GM21825 (cell line): ENCODE measurements around the gene CHRNE.
"Not testable (repeated sequence)": the region's sequence is repeated elsewhere in the genome, so short reads cannot be mapped to it uniquely, and the experiment has no call there.

Source experiments
- ATAC-seq: cut with Tn5 transposase; IDR thresholded peaks from one replicate; pipeline ENCODE4 v1.9.1; 2021; ENCODE audit warnings: mild to moderate bottlenecking, moderate library complexity; ENCODE audit not compliant: unreplicated experiment

CHRNE gene

GRCh38 chr17:4908301-4908700, 5.4 kb upstream of the CHRNE start:
- ATAC-seq, result no peak

GRCh38 chr17:4906642-4907041, 3.7 kb upstream of the CHRNE start:
- ATAC-seq, result not testable (repeated sequence)

- no peak for ATAC-seq
Observed at GRCh38 chr17:4902540-4902939, 358 bp downstream of the CHRNE start.

- no peak for ATAC-seq
Observed at GRCh38 chr17:4901648-4902344, 1.1 kb downstream of the CHRNE start.

- ATAC-seq, result no peak
Observed at GRCh38 chr17:4901108-4901647, 1.7 kb downstream of the CHRNE start.

GRCh38 chr17:4900231-4901107, 2.4 kb downstream of the CHRNE start:
- no peak for ATAC-seq

GRCh38 chr17:4899341-4900230, 3.3 kb downstream of the CHRNE start, which contains the start of gene C17orf107:
C17orf107 (plus strand) TSS chr17:4899536; CDS start chr17:4899763, 227 bp downstream.
- no peak for ATAC-seq

- ATAC-seq, result no peak
Observed at GRCh38 chr17:4898927-4899326, 4.0 kb downstream of the CHRNE start.

GRCh38 chr17:4898351-4898750, 4.5 kb downstream of the CHRNE start:
- ATAC-seq, result no peak

- no peak for ATAC-seq
Observed at GRCh38 chr17:4897785-4898184, 5.1 kb downstream of the CHRNE start.

GRCh38 chr17:4897198-4897687, 5.7 kb downstream of the CHRNE start:
- no peak for ATAC-seq

GRCh38 chr17:4896332-4897197, 6.3 kb downstream of the CHRNE start:
- ATAC-seq, result no peak

GRCh38 chr17:4895657-4896331, 7.1 kb downstream of the CHRNE start:
- no peak for ATAC-seq

GRCh38 chr17:4895121-4895520, 7.8 kb downstream of the CHRNE start:
- no peak for ATAC-seq

- ATAC-seq, result no peak
Observed at GRCh38 chr17:4893721-4894560, 9.0 kb downstream of the CHRNE start.

GRCh38 chr17:4893272-4893671, 9.6 kb downstream of the CHRNE start:
- ATAC-seq, result no peak

- no peak for ATAC-seq
Observed at GRCh38 chr17:4892499-4893221, 10.2 kb downstream of the CHRNE start.
